Measurements from ENCODE around the gene SLC25A38. TPM values are rescaled to one million over a fixed set of nuclear protein-coding genes. Genes with fewer than 3 reads are reported as not detected.

Gene SLC25A38
- polyA plus RNA-seq, 1 donor (not counting 4 experiments of a cell fraction or from before 2014, with no cell fraction given): 40.2 TPM

GRCh38 chr3:39358333-39358732 is 24.8 kb upstream of the SLC25A38 start:
- dilution Hi-C loops (cut with MboI; ENCODE audit: extremely low pct_ligation_motif_present, low sequenced_read_pairs): no loop called here
- no peak overlapping the region for H3K27ac ChIP-seq (ENCODE audit: control insufficient read depth, insufficient read depth, low read length)

GRCh38 chr3:39361252-39361927 is 21.8 kb upstream of the SLC25A38 start:
- DNase-seq (ENCODE audit: low read depth, low spot score): no peak
- no peak overlapping the region for H3K4me2 ChIP-seq (ENCODE audit: control insufficient read depth, extremely low read depth, insufficient read depth, low read depth, low read length)
- peaks cover 5% of the 10 kb centered on the region for H3K4me1 ChIP-seq (ENCODE audit: control insufficient read depth, extremely low read depth, insufficient read depth, low read length)
- H3K27ac ChIP-seq (ENCODE audit: control insufficient read depth, insufficient read depth, low read length): no peak overlapping the region
- H4K20me1 ChIP-seq (ENCODE audit: control insufficient read depth, extremely low read depth, insufficient read depth, low read length): no peaks in the 10 kb centered on the region
- H3K36me3 ChIP-seq (ENCODE audit: control insufficient read depth in 2 of 2, extremely low read depth in 1 of 2, insufficient read depth in 2 of 2, low read length in 2 of 2): no peaks in the 10 kb centered on the region
- no peaks in the 10 kb centered on the region for H3K9me1 ChIP-seq (ENCODE audit: control insufficient read depth, extremely low read depth, insufficient read depth, low read length)
- TF ChIP-seq EZH2 (IDR thresholded peaks at IDR 0.05; ENCODE audit: low read length): no peak
- TF ChIP-seq, protein P1, sequence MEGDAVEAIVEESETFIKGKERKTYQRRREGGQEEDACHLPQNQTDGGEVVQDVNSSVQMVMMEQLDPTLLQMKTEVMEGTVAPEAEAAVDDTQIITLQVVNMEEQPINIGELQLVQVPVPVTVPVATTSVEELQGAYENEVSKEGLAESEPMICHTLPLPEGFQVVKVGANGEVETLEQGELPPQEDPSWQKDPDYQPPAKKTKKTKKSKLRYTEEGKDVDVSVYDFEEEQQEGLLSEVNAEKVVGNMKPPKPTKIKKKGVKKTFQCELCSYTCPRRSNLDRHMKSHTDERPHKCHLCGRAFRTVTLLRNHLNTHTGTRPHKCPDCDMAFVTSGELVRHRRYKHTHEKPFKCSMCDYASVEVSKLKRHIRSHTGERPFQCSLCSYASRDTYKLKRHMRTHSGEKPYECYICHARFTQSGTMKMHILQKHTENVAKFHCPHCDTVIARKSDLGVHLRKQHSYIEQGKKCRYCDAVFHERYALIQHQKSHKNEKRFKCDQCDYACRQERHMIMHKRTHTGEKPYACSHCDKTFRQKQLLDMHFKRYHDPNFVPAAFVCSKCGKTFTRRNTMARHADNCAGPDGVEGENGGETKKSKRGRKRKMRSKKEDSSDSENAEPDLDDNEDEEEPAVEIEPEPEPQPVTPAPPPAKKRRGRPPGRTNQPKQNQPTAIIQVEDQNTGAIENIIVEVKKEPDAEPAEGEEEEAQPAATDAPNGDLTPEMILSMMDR (optimal IDR thresholded peaks at IDR 0.05 in 1 of 3, IDR thresholded peaks at IDR 0.05 in 1 of 3, conservative IDR thresholded peaks at IDR 0.05 in 1 of 3; ENCODE audit: extremely low read depth in 1 of 3, insufficient read depth in 2 of 3, low read length in 3 of 3): no peak
- no peaks in the 10 kb centered on the region for H3K79me2 ChIP-seq (ENCODE audit: control insufficient read depth, insufficient read depth, low read length)
- no peak overlapping the region for H2AFZ ChIP-seq (ENCODE audit: control insufficient read depth, low read length)
- peaks cover 6% of the 10 kb centered on the region for H3K27me3 ChIP-seq (ENCODE audit: control insufficient read depth, extremely low read depth, insufficient read depth, low read length)
- no peak overlapping the region for H3K9ac ChIP-seq (ENCODE audit: control insufficient read depth, extremely low read depth, insufficient read depth, low read length)
- no peaks in the 10 kb centered on the region for H3K9me3 ChIP-seq (ENCODE audit: control insufficient read depth, low read depth, low read length)
- dilution Hi-C loops (cut with MboI; ENCODE audit: extremely low pct_ligation_motif_present, low sequenced_read_pairs): no loop called here
- no peak overlapping the region for H3K4me3 ChIP-seq (ENCODE audit: control insufficient read depth in 2 of 3, extremely low read depth in 1 of 3, insufficient read depth in 2 of 3, low read depth in 1 of 3, low read length in 3 of 3)
- no peak for FAIRE-seq

More at GRCh38 chr3:39358333-39358732, 24.8 kb upstream of the SLC25A38 start:
- peaks cover 5% of the 10 kb centered on the region for H3K4me1 ChIP-seq (ENCODE audit: control insufficient read depth, extremely low read depth, insufficient read depth, low read length)
- H3K27me3 ChIP-seq (ENCODE audit: control insufficient read depth, extremely low read depth, insufficient read depth, low read length): peaks cover 6% of the 10 kb centered on the region
- FAIRE-seq (no peak), DNase-seq (ENCODE audit: low read depth, low spot score) (no peak)
- TF ChIP-seq, protein P1 (optimal IDR thresholded peaks at IDR 0.05 in 1 of 3, IDR thresholded peaks at IDR 0.05 in 1 of 3, conservative IDR thresholded peaks at IDR 0.05 in 1 of 3; ENCODE audit: extremely low read depth in 1 of 3, insufficient read depth in 2 of 3, low read length in 3 of 3): no peak
- H3K9me1 ChIP-seq (ENCODE audit: control insufficient read depth, extremely low read depth, insufficient read depth, low read length): no peaks in the 10 kb centered on the region
- H3K9ac ChIP-seq (ENCODE audit: control insufficient read depth, extremely low read depth, insufficient read depth, low read length): no peak overlapping the region
- no peaks in the 10 kb centered on the region for H3K79me2 ChIP-seq (ENCODE audit: control insufficient read depth, insufficient read depth, low read length)
- H3K9me3 ChIP-seq (ENCODE audit: control insufficient read depth, low read depth, low read length): no peaks in the 10 kb centered on the region
- no peak overlapping the region for H3K4me3 ChIP-seq (ENCODE audit: control insufficient read depth in 2 of 3, extremely low read depth in 1 of 3, insufficient read depth in 2 of 3, low read depth in 1 of 3, low read length in 3 of 3)
- no peak overlapping the region for H2AFZ ChIP-seq (ENCODE audit: control insufficient read depth, low read length)
- no peak overlapping the region for H3K4me2 ChIP-seq (ENCODE audit: control insufficient read depth, extremely low read depth, insufficient read depth, low read depth, low read length)
- H4K20me1 ChIP-seq (ENCODE audit: control insufficient read depth, extremely low read depth, insufficient read depth, low read length): no peaks in the 10 kb centered on the region
- no peaks in the 10 kb centered on the region for H3K36me3 ChIP-seq (ENCODE audit: control insufficient read depth in 2 of 2, extremely low read depth in 1 of 2, insufficient read depth in 2 of 2, low read length in 2 of 2)
